Upper lobe of right lung (tissue), 1 donor: Measurements from ENCODE around the gene BCAS3. TPM values are rescaled to one million over a fixed set of nuclear protein-coding genes. Genes with fewer than 3 reads are reported as not detected.
"Not testable (repeated sequence)": the region's sequence is repeated elsewhere in the genome, so short reads cannot be mapped to it uniquely, and the experiment has no call there.

Experiments used
- ATAC-seq: fragments of 200-7000 bp; cut with Tn5 transposase; one replicate; pipeline ENCODE4 v1.9.1; 2020; ENCODE audit warnings: mild to moderate bottlenecking, moderate library complexity
- DNase-seq: peaks from one replicate; pipeline ENCODE4 v3.0.0-alpha.2; 2020
- H3K27ac ChIP-seq: fragments of 200-600 bp; one replicate; pipeline ENCODE4 v1.8.0; 2022
- H3K27me3 ChIP-seq: fragments of 200-600 bp; one replicate; pipeline ENCODE4 v1.8.0; 2022; ENCODE audit warnings: mild to moderate bottlenecking
- H3K36me3 ChIP-seq: fragments of 200-600 bp; one replicate; pipeline ENCODE4 v1.8.0; 2022
- H3K4me1 ChIP-seq: fragments of 200-600 bp; one replicate; pipeline ENCODE4 v1.8.0; 2022
- H3K4me3 ChIP-seq: fragments of 200-600 bp; one replicate; pipeline ENCODE4 v1.8.0; 2022; ENCODE audit warnings: mild to moderate bottlenecking
- H3K9me3 ChIP-seq: fragments of 200-600 bp; one replicate; pipeline ENCODE4 v1.8.0; 2022
- CTCF ChIP-seq: fragments of 200-600 bp; IDR thresholded peaks from one replicate; pipeline ENCODE4 v1.8.0; 2022; ENCODE audit warnings: antibody characterized with exemption
- intact Hi-C: fragments of 100-400 bp; cut with DNase I; formaldehyde crosslinking; loops from one replicate; pipeline ENCODE4 v1.11.0; 2022
- total RNA-seq: library from RNA; stranded (reverse); fragmentation: NEBNext Ultra II Directional; extraction: Animal tissue kit (Norgen Biotek cat#: 25700); gene quantifications from one replicate; pipeline ENCODE4 v1.2.1, GENCODE V29; 2021
- donor health status: DM: no; HTN: yes; CAD: no; lungs with severe emphysema.

The BCAS3 gene
- total RNA-seq, 1 donor from 2014 or later: 23.5 TPM

- H3K27ac ChIP-seq: no peak overlapping the region
- intact Hi-C loops: no loop called here
- H3K27me3 ChIP-seq: peaks cover 8% of the 10 kb centered on the region
- ATAC-seq: no peak
- no peaks in the 10 kb centered on the region for H3K36me3 ChIP-seq
- no peaks in the 10 kb centered on the region for H3K4me1 ChIP-seq
- DNase-seq: no peak
- no peak overlapping the region for H3K4me3 ChIP-seq
- H3K9me3 ChIP-seq: no peaks in the 10 kb centered on the region
- no peak for TF ChIP-seq CTCF
Observed at GRCh38 chr17:61426482-61427304, 749.0 kb downstream of the BCAS3 start.

GRCh38 chr17:61427567-61427966, 749.9 kb downstream of the BCAS3 start:
- intact Hi-C loops: no loop called here
- no peaks in the 10 kb centered on the region for H3K4me1 ChIP-seq
- ATAC-seq: no peak

GRCh38 chr17:61429274-61429673, 751.6 kb downstream of the BCAS3 start:
- ATAC-seq: no peak
- no peaks in the 10 kb centered on the region for H3K4me1 ChIP-seq
- H3K9me3 ChIP-seq: no peaks in the 10 kb centered on the region
- no peak overlapping the region for H3K27ac ChIP-seq
- no peak for DNase-seq
- TF ChIP-seq CTCF: no peak
- H3K36me3 ChIP-seq: no peaks in the 10 kb centered on the region
- H3K27me3 ChIP-seq: peaks cover 2% of the 10 kb centered on the region
- intact Hi-C loops: no loop called here
- H3K4me3 ChIP-seq: no peak overlapping the region

More at GRCh38 chr17:61427567-61427966, 749.9 kb downstream of the BCAS3 start:
- TF ChIP-seq CTCF: no peak
- H3K27ac ChIP-seq: no peak overlapping the region
- H3K27me3 ChIP-seq: peaks cover 8% of the 10 kb centered on the region
- H3K4me3 ChIP-seq: no peak overlapping the region
- H3K9me3 ChIP-seq: no peaks in the 10 kb centered on the region
- DNase-seq: no peak
- no peaks in the 10 kb centered on the region for H3K36me3 ChIP-seq

- H3K4me1 ChIP-seq, DNase-seq, H3K27me3 ChIP-seq, H3K36me3 ChIP-seq, intact Hi-C loops, H3K4me3 ChIP-seq, ATAC-seq, H3K27ac ChIP-seq, H3K9me3 ChIP-seq: not testable (repeated sequence)
Observed at GRCh38 chr17:61429831-61430230, 752.2 kb downstream of the BCAS3 start.

- DNase-seq (no peak), ATAC-seq (no peak)
- Histone ChIP-seq H3K27me3 (no peaks in the 10 kb centered on the region), H3K4me1 (no peaks in the 10 kb centered on the region), H3K36me3 (no peaks in the 10 kb centered on the region), H3K4me3 (no peak overlapping the region), H3K9me3 (no peaks in the 10 kb centered on the region), H3K27ac (no peak overlapping the region)
- no peak for TF ChIP-seq CTCF
- intact Hi-C loops: no loop called here
Observed at GRCh38 chr17:61431594-61432311, 754.1 kb downstream of the BCAS3 start.

- TF ChIP-seq CTCF: no peak
- Histone ChIP-seq H3K4me1 (no peaks in the 10 kb centered on the region), H3K27ac (no peak overlapping the region), H3K27me3 (peaks cover 13% of the 10 kb centered on the region), H3K4me3 (no peak overlapping the region), H3K9me3 (no peaks in the 10 kb centered on the region), H3K36me3 (no peaks in the 10 kb centered on the region)
- ATAC-seq (no peak), DNase-seq (no peak)
- intact Hi-C loops: no loop called here
Observed at GRCh38 chr17:61436273-61436672, 758.6 kb downstream of the BCAS3 start.
